ENCODE results near the gene RGCC. TPM values are rescaled to one million over a fixed set of nuclear protein-coding genes. Genes with fewer than 3 reads are reported as not detected.

The RGCC gene
- total and polyA plus RNA-seq, 9 of the 15 experiments (the other 6 are each of a cell fraction or from before 2014, with no cell fraction given), result 0.51 to 10.4 (median 5.8) TPM

- no peaks in the 10 kb centered on the region for H3K36me3 ChIP-seq (ENCODE audit: control insufficient read depth, insufficient read depth, low read length)
- 0% methylated on average over 4 of the region's 5 CpGs for WGBS (ENCODE audit: insufficient coverage, low coverage, missing lambda C conversion rate)
- no peak overlapping the region for H2AFZ ChIP-seq (ENCODE audit: low read depth, low read length)
- no peak overlapping the region for H3K9ac ChIP-seq (ENCODE audit: insufficient read depth in 1 of 2, low read depth in 2 of 2, low read length in 2 of 2)
- FAIRE-seq (no peak), DNase-seq (ENCODE audit: extremely low read depth in 1 of 4, low spot score in 3 of 4) (no peak), ATAC-seq (no peak)
- no TSS peak for BruUV-seq (replicated peaks)
- intact Hi-C loops (cut with micrococcal nuclease) (no loop called here), in situ Hi-C loops (cut with MboI) (no loop called here)
- no peaks in the 10 kb centered on the region for H3K79me2 ChIP-seq (ENCODE audit: control insufficient read depth, insufficient read depth, low read length)
- no peak overlapping the region for H3K27ac ChIP-seq (ENCODE audit: extremely low read depth, low read depth, low read length)
- POLR2A ChIA-PET, result interaction anchor here (0.8 kb wide), 1 partner anchor 510 kb away, joined by 3 read pairs; no protein-coding TSS in a partner anchor
- no peak overlapping the region for H3K4me2 ChIP-seq (ENCODE audit: insufficient read depth, low read length)
- no peaks in the 10 kb centered on the region for H3K4me1 ChIP-seq (replicated peaks in 1 of 2; ENCODE audit: control insufficient read depth in 2 of 2, insufficient read depth in 2 of 2, low read length in 2 of 2)
- TF ChIP-seq NFYB (IDR thresholded peaks at IDR 0.05; ENCODE audit: extremely low read depth, insufficient read length) (no peak), ZNF75A (CRISPR knock-in tag; IDR thresholded peaks at IDR 0.05) (no peak), GATAD2A (IDR thresholded peaks at IDR 0.05) (no peak)
- H4K20me1 ChIP-seq (replicated peaks; ENCODE audit: control insufficient read depth, insufficient read depth, low read length), result no peaks in the 10 kb centered on the region
- CTCF ChIA-PET (ENCODE audit: low intra/inter-chr PET ratio), result no interaction called here
- no peaks in the 10 kb centered on the region for H3K9me3 ChIP-seq (replicated peaks; ENCODE audit: control insufficient read depth, insufficient read depth, low read depth, low read length)
- peaks cover 0 to 24% of the 10 kb centered on the region in 2 experiments; a peak in 3 of 5 replicates for H3K27me3 ChIP-seq (ENCODE audit: control insufficient read depth in 2 of 2, insufficient read depth in 2 of 2, low read length in 2 of 2)
- no peaks in the 10 kb centered on the region for H3K9me1 ChIP-seq (ENCODE audit: control insufficient read depth, insufficient read depth, low read length)
- H3K4me3 ChIP-seq, result no peak overlapping the region
Observed at GRCh38 chr13:41500511-41500910, 43.2 kb downstream of the RGCC start.

- BruUV-seq (replicated peaks), result no TSS peak
- Histone ChIP-seq H4K20me1 (replicated peaks; ENCODE audit: control insufficient read depth, insufficient read depth, low read length) (no peaks in the 10 kb centered on the region), H3K27me3 (ENCODE audit: control insufficient read depth in 2 of 2, insufficient read depth in 2 of 2, low read length in 2 of 2) (peaks cover 0 to 24% of the 10 kb centered on the region in 2 experiments; a peak in 3 of 5 replicates), H3K4me2 (ENCODE audit: insufficient read depth, low read length) (no peak overlapping the region), H3K9me3 (replicated peaks; ENCODE audit: control insufficient read depth, insufficient read depth, low read depth, low read length) (no peaks in the 10 kb centered on the region), H3K9me1 (ENCODE audit: control insufficient read depth, insufficient read depth, low read length) (no peaks in the 10 kb centered on the region), H3K4me3 (no peak overlapping the region), H3K9ac (ENCODE audit: insufficient read depth in 1 of 2, low read depth in 2 of 2, low read length in 2 of 2) (no peak overlapping the region), H3K4me1 (replicated peaks in 1 of 2; ENCODE audit: control insufficient read depth in 2 of 2, insufficient read depth in 2 of 2, low read length in 2 of 2) (no peaks in the 10 kb centered on the region), H3K79me2 (ENCODE audit: control insufficient read depth, insufficient read depth, low read length) (no peaks in the 10 kb centered on the region), H3K36me3 (ENCODE audit: control insufficient read depth, insufficient read depth, low read length) (no peaks in the 10 kb centered on the region), H2AFZ (ENCODE audit: low read depth, low read length) (no peak overlapping the region), H3K27ac (ENCODE audit: extremely low read depth, low read depth, low read length) (no peak overlapping the region)
- no peak for ATAC-seq
- in situ Hi-C loops (cut with MboI), result no loop called here
- no peak for DNase-seq (ENCODE audit: extremely low read depth in 1 of 4, low spot score in 3 of 4)
- POLR2A ChIA-PET, result interaction anchor here (0.8 to 1.1 kb wide), 2 partner anchors 9 to 509 kb away, joined by 3 to 4 read pairs; no protein-coding TSS in a partner anchor
- no peak for FAIRE-seq
- WGBS (ENCODE audit: insufficient coverage, low coverage, missing lambda C conversion rate), result 0% methylated on average over 4 of the region's 4 CpGs
- TF ChIP-seq HNRNPH1 (optimal IDR thresholded peaks at IDR 0.05; ENCODE audit: low read depth, low read length), result no peak
- no peak for TF ChIP-seq RFX7 (CRISPR knock-in tag; IDR thresholded peaks at IDR 0.05)
- no peak for TF ChIP-seq CSDE1 (IDR thresholded peaks at IDR 0.05)
- TF ChIP-seq ZNF41 (CRISPR knock-in tag; conservative IDR thresholded peaks at IDR 0.05), result no peak
- TF ChIP-seq ZNF445 (CRISPR knock-in tag; IDR thresholded peaks at IDR 0.05; ENCODE audit: low read depth), result no peak
- TF ChIP-seq FOSL1 (tag; conservative IDR thresholded peaks at IDR 0.05), result no peak
- TF ChIP-seq JUNB (CRISPR knock-in tag; conservative IDR thresholded peaks at IDR 0.05), result no peak
- no peak for TF ChIP-seq ZNF23 (CRISPR knock-in tag; IDR thresholded peaks at IDR 0.05)
- no peak for TF ChIP-seq CHCHD3 (CRISPR knock-in tag; IDR thresholded peaks at IDR 0.05)
- TF ChIP-seq FOXO4 (CRISPR knock-in tag; IDR thresholded peaks at IDR 0.05), result no peak
- no peak for TF ChIP-seq ZNF408 (CRISPR knock-in tag; IDR thresholded peaks at IDR 0.05; ENCODE audit: low read depth)
- TF ChIP-seq MCM7 (IDR thresholded peaks at IDR 0.05), result no peak
- no peak for TF ChIP-seq MCM3 (IDR thresholded peaks at IDR 0.05)
- TF ChIP-seq POLR3A (IDR thresholded peaks at IDR 0.05; ENCODE audit: borderline replicate concordance, extremely low read depth, insufficient read depth, insufficient read length), result no peak
- TF ChIP-seq BRD9 (IDR thresholded peaks at IDR 0.05; ENCODE audit: low read depth, partially characterized antibody), result no peak
- no peak for TF ChIP-seq SMARCB1 (IDR thresholded peaks at IDR 0.05; ENCODE audit: insufficient read length, low read depth)
- no peak for TF ChIP-seq ZKSCAN3 (CRISPR knock-in tag; IDR thresholded peaks at IDR 0.05)
- CTCF ChIA-PET (ENCODE audit: low intra/inter-chr PET ratio), result no interaction called here
- intact Hi-C loops (cut with micrococcal nuclease), result no loop called here
Observed at GRCh38 chr13:41501281-41501680, 43.9 kb downstream of the RGCC start.

Data from K562 (cell line).